ENCODE measurements around the gene TBC1D3B.
"Not testable (repeated sequence)": the region's sequence is repeated elsewhere in the genome, so short reads cannot be mapped to it uniquely, and the experiment has no call there.

The TBC1D3B gene

GRCh38 chr17:36188891-36189306, 12.5 kb upstream of the TBC1D3B start:
- no peaks in the 10 kb centered on the region for H3K9me3 Mint-ChIP-seq
- peaks cover 13% of the 10 kb centered on the region for H3K4me1 Mint-ChIP-seq
- peaks cover 41% of the 10 kb centered on the region for H3K27me3 Mint-ChIP-seq
- no peak overlapping the region for H3K27ac Mint-ChIP-seq
- no peaks in the 10 kb centered on the region for H3K36me3 Mint-ChIP-seq
- no peak overlapping the region for H3K4me3 Mint-ChIP-seq

DNA sequence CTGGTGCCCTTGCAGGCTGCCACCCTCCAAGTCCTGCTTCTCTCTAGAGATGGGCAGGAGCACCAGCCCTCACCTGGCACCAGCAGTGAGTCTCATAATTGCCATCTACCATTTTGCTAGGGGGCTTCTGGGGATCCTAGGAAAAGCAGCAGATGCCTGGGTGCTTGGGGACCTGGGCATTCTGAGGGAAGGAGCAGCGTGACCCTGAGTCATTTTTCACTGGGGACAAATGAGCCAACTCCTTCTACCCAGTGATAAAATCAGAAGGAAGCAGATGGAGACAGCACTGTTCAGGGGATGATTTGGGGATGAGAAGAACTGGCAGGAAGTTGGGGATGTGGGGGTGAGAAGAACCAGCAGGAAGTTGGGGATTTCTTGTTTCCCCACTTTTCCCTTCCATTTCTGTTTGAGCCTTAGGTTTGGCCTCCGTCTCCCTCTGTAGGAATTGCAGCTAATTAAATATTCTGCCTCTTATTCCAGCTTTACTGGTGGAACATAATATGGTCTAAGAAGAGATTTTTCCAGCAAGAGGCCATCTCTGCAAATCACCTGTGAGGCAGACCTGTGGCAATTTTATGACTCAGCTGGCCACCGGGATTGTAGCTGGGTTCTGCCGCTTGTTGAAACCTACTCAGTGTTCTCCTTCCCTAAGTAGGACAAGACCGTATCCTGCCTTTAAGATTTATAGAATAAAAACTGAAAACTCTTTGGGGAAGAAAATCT, 11.7 kb upstream of the TBC1D3B start:
- H3K36me3 Mint-ChIP-seq, H3K4me3 Mint-ChIP-seq, H3K9me3 Mint-ChIP-seq, H3K27ac Mint-ChIP-seq: not testable (repeated sequence)
- Mint-ChIP-seq H3K27me3 (peaks cover 44% of the 10 kb centered on the region), H3K4me1 (peaks cover 13% of the 10 kb centered on the region)

- H3K27me3 Mint-ChIP-seq: peaks cover 48% of the 10 kb centered on the region
- not testable (repeated sequence) for H3K36me3 Mint-ChIP-seq, H3K4me3 Mint-ChIP-seq, H3K9me3 Mint-ChIP-seq, H3K4me1 Mint-ChIP-seq, H3K27ac Mint-ChIP-seq
Measured at GRCh38 chr17:36186810-36187763, 10.7 kb upstream of the TBC1D3B start.

GRCh38 chr17:36185416-36185815, 9.0 kb upstream of the TBC1D3B start:
- Mint-ChIP-seq H3K27ac (no peak overlapping the region), H3K27me3 (peaks cover 52% of the 10 kb centered on the region), H3K4me1 (peaks cover 3% of the 10 kb centered on the region), H3K36me3 (no peaks in the 10 kb centered on the region), H3K4me3 (no peak overlapping the region), H3K9me3 (no peaks in the 10 kb centered on the region)

- Mint-ChIP-seq H3K27me3 (peaks cover 50% of the 10 kb centered on the region), H3K4me3 (peak overlapping the region; percentile 33), H3K9me3 (no peaks in the 10 kb centered on the region), H3K4me1 (peaks cover 3% of the 10 kb centered on the region), H3K27ac (no peak overlapping the region), H3K36me3 (no peaks in the 10 kb centered on the region)
Measured at GRCh38 chr17:36184023-36184765, 7.8 kb upstream of the TBC1D3B start.

DNA sequence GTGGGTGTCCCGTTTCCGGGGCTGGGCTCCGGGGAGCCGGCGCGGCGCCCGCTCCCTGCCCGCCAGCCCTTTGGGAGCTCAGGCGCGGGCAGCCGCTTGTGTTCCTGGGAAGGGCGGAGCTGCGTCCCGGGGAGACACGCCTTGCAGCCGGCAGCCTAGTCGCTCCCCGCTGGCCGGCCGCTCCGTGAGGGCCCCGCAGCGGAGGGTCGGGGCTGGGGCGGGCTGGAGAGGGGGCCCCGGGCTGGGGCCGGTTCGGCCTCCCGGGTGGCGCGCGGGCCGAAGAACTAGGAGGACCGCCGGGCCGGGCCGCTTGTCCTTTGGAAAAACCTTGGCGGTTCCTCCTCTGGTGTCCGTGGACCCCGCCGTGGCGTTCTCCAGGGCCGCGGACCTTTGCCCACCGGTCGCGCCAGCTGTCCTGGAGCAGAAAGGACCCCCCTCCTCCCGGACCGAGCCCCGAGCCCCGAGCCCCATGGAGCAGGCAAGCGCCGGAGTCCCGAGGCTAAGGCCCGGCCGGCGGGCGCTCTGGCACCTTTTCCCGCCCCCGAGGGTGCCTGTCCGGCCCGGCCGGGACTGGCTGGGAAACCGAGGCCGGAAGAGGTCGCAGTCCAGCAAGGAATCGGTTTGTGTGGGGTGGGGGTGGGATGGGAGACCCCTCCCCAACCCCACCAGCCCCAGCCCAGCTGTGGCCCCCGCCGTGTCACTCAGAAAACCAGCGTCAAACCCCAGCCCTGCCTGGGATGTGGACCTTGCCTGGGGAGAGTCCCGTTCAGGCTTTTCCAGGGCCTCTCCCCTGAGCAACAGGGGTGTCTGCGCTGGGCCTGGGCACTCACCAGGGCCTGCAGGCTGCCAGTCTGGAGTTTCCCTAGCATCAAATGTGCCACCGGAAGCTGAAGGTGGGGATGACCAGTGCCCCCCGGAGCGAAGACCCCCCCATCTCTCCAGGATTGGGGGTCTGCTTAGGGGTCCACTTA, 6.8 kb upstream of the TBC1D3B start:
- Mint-ChIP-seq H3K27ac (no peak overlapping the region), H3K4me3 (peak overlapping the region; percentile 33), H3K36me3 (no peaks in the 10 kb centered on the region), H3K27me3 (peaks cover 48% of the 10 kb centered on the region), H3K9me3 (no peaks in the 10 kb centered on the region), H3K4me1 (peaks cover 3% of the 10 kb centered on the region)

DNA sequence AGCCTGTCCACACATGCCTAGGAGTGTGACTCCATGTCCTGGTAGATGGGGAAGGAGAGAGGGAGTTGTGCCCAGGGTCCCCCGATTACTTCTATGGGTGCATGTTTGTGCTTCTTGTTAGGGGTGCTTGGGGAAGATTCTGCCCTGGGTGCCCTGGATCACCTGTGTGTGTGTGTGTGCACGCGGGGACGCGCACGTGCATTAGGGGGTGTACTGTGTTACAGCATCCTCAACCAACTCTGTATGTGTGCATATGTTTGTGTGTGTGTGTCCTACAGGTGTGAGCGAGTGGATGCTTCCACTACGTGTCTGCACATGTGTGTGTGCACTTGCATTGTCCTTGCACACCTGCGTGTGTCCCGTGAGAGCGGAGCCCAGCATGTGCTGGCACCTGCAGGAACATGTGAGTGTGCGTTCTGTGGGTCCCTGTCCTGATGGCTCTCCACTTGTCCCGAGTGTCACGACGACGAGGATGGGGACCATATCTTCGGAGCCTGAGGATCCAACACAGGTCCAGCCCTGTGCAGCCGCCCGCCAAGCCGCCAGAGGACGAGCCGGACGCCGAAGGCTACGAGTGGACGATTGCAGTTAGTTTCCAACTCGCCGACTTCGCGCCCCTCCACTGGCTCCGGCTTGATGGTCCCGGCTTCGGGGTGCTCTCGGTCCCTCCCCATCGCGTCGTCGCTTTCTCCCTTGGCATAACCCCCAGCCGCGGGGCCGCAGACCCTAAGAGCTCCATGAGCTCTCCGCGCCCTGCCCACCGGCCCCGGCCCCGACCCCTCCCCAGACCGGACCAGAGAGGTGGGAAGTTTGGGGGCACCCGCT, 6.0 kb upstream of the TBC1D3B start:
- peaks cover 42% of the 10 kb centered on the region for H3K27me3 Mint-ChIP-seq
- no peaks in the 10 kb centered on the region for H3K9me3 Mint-ChIP-seq
- H3K36me3 Mint-ChIP-seq: no peaks in the 10 kb centered on the region
- H3K27ac Mint-ChIP-seq: no peak overlapping the region
- no peaks in the 10 kb centered on the region for H3K4me1 Mint-ChIP-seq
- H3K4me3 Mint-ChIP-seq: no peak overlapping the region

DNA sequence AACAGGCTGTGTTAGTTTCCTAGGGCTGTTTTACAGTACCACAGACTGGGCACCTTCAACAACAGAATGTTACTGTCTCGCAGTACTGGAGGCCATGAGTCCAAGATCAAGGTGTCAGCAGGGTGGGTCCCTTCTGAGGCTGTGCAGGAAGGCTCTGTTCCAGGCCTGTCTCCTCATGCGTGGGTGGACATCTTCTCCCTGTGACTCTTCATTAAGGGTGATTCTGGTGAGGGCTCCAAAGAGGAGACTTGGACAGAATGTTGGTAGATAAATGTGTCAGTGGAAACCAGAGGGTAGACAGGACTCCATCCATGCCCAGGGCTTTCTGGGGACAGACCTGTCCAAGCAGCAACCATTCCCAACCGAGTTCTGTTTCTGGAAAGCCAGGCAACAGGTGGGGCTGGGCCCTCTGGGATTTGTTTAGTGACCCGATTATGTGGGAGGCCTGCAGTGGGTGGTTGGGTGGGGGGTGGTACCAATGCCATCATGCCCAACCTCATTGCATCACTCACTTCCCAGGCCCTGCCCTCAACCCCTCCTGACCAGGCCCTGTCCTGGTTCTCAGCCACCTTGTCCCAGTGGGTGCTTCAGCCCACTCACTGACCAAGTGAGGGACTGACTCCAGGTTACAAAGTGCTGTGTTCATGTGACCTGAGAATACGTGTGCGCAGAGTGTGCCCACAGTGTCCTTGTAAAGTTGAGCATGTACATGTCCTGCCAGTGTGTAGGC, 5.2 kb upstream of the TBC1D3B start:
- H3K4me3 Mint-ChIP-seq, H3K9me3 Mint-ChIP-seq, H3K4me1 Mint-ChIP-seq, H3K36me3 Mint-ChIP-seq, H3K27ac Mint-ChIP-seq: not testable (repeated sequence)
- H3K27me3 Mint-ChIP-seq: peaks cover 38% of the 10 kb centered on the region

- not testable (repeated sequence) for H3K4me1 Mint-ChIP-seq, H3K27ac Mint-ChIP-seq, H3K27me3 Mint-ChIP-seq, H3K9me3 Mint-ChIP-seq, H3K36me3 Mint-ChIP-seq, H3K4me3 Mint-ChIP-seq
Measured at GRCh38 chr17:36168836-36169235, 7.6 kb downstream of the TBC1D3B start.

GRCh38 chr17:36153895-36154610, 22.4 kb downstream of the TBC1D3B start:
- H3K27me3 Mint-ChIP-seq: peaks cover 30% of the 10 kb centered on the region
- no peaks in the 10 kb centered on the region for H3K36me3 Mint-ChIP-seq
- H3K4me3 Mint-ChIP-seq: no peak overlapping the region
- H3K27ac Mint-ChIP-seq: no peak overlapping the region
- H3K9me3 Mint-ChIP-seq: no peaks in the 10 kb centered on the region
- H3K4me1 Mint-ChIP-seq: peaks cover 5% of the 10 kb centered on the region

DNA sequence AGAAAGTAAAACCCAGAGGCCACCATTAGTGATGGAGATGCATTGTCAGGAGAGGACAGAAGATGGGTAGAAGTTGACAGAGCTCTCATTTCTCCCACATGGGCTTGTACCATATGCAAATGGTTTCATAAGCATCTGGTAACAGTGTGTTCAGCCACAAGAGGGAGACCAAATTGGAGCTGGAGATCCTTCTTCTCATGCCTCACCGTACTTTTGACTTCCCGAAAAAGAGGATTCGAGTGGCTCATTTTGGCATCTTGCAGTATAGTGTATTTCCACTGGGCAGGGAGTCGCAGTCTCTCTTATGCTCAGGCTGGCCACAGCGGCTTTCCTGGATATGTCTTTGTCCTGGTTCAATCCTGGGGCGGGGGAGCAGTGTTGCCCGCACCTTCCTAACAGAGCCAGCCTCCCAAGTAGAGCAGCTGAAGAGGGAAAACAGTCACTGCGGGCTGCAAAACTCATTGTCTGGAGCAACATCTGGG, 23.8 kb downstream of the TBC1D3B start:
- no peak overlapping the region for H3K4me3 Mint-ChIP-seq
- peaks cover 8% of the 10 kb centered on the region for H3K4me1 Mint-ChIP-seq
- H3K9me3 Mint-ChIP-seq: no peaks in the 10 kb centered on the region
- H3K27ac Mint-ChIP-seq: no peak overlapping the region
- peaks cover 38% of the 10 kb centered on the region for H3K27me3 Mint-ChIP-seq
- no peaks in the 10 kb centered on the region for H3K36me3 Mint-ChIP-seq

DNA sequence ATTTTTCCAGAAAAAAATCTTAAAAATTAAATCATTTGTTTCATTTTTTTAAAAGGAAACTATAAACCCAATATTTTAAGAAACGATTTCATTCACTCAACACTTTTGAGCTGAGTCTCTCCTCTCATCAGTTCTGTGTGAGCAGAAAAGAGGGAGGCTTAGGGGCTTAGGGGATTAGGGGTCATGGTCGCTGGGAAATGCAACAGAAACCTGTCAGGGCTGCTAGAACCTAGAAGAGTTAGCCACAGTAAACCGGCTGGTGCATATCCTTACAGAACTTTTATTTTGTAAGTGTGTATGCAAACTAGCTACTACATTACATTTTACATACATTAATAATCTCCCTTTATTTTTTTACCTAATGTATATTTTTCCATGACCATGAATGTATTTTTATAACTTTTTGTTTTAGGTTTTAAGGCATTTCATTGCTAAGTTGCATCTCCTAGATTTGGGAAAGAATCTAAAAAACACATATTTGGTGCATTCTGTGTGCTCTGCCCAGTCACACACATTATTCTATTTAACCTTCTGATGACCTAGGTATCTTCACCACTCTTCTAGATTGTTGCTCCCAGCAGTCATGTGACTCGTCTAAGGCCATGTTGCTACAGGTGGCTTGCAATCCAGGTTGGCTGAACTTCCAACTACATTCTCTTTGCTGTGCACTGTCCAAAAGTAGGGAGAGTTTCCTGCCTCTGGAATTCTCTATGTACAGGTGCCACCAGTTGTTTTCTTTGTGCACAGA, 24.4 kb downstream of the TBC1D3B start:
- Mint-ChIP-seq H3K9me3 (no peaks in the 10 kb centered on the region), H3K4me3 (no peak overlapping the region), H3K27ac (no peak overlapping the region), H3K27me3 (peaks cover 38% of the 10 kb centered on the region), H3K4me1 (peaks cover 8% of the 10 kb centered on the region), H3K36me3 (no peaks in the 10 kb centered on the region)
